Mesendoderm (in vitro differentiated cells): ENCODE measurements around the gene ZNF207.
"Not testable (repeated sequence)": the region's sequence is repeated elsewhere in the genome, so short reads cannot be mapped to it uniquely, and the experiment has no call there.

Experiments used
- DNase-seq: peaks from one replicate; pipeline ENCODE4 v3.0.0; 2013
- H2AK5ac ChIP-seq: 2 replicates; pipeline ENCODE4 v1.6.1; 2013; ENCODE audit warnings: low read length, inconsistent platforms
- H2BK120ac ChIP-seq: 2 replicates; pipeline ENCODE4 v1.6.1; 2013; ENCODE audit warnings: low read depth, mild to moderate bottlenecking, low read length, moderate library complexity, mixed read lengths
- H2BK15ac ChIP-seq: replicated peaks from 2 replicates; pipeline ENCODE4 v1.6.1; 2013; ENCODE audit warnings: low read depth, mild to moderate bottlenecking, moderate library complexity
- H2BK5ac ChIP-seq: 2 replicates; pipeline ENCODE4 v1.6.1; 2013; ENCODE audit warnings: low read length, inconsistent platforms
- H3K18ac ChIP-seq: 2 replicates; pipeline ENCODE4 v1.6.1; 2013; ENCODE audit warnings: mild to moderate bottlenecking, low read length, mixed read lengths
- H3K23ac ChIP-seq: one replicate; pipeline ENCODE4 v1.6.1; 2013; ENCODE audit warnings: low read length
- H3K27ac ChIP-seq: 2 replicates; pipeline ENCODE4 v1.5.1; 2013; ENCODE audit warnings: low read depth, mild to moderate bottlenecking, inconsistent platforms, low read length, moderate library complexity
- H3K27me3 ChIP-seq: 2 replicates; pipeline ENCODE4 v1.6.1; 2013; ENCODE audit warnings: low read length, control low read depth, mild to moderate bottlenecking, inconsistent platforms; ENCODE audit not compliant: insufficient read depth, poor library complexity
- H3K36me3 ChIP-seq: 2 replicates; pipeline ENCODE4 v1.6.1; 2013; ENCODE audit warnings: low read length, inconsistent platforms; ENCODE audit not compliant: control insufficient read depth, insufficient read depth
- H3K4ac ChIP-seq: one replicate; pipeline ENCODE4 v1.6.1; 2013; ENCODE audit warnings: low read depth, mild to moderate bottlenecking, low read length, moderate library complexity
- H3K4me1 ChIP-seq: 2 replicates; pipeline ENCODE4 v1.6.1; 2013; ENCODE audit warnings: low read depth, low read length, inconsistent platforms; ENCODE audit not compliant: control insufficient read depth
- H3K4me2 ChIP-seq: 2 replicates; pipeline ENCODE4 v1.6.1; 2013; ENCODE audit warnings: low read length
- H3K4me3 ChIP-seq: 2 replicates; pipeline ENCODE4 v1.5.1; 2013; ENCODE audit warnings: mild to moderate bottlenecking, low read length
- H3K56ac ChIP-seq: one replicate; pipeline ENCODE4 v1.6.1; 2013; ENCODE audit warnings: low read length
- H3K79me1 ChIP-seq: 2 replicates; pipeline ENCODE4 v1.6.1; 2013; ENCODE audit warnings: low read length, inconsistent platforms
- H3K79me2 ChIP-seq: 2 replicates; pipeline ENCODE4 v1.6.1; 2013; ENCODE audit warnings: mild to moderate bottlenecking, low read length; ENCODE audit not compliant: control insufficient read depth, insufficient read depth
- H3K9ac ChIP-seq: 2 replicates; pipeline ENCODE4 v1.6.1; 2013; ENCODE audit warnings: low read length, inconsistent platforms
- H4K5ac ChIP-seq: one replicate; pipeline ENCODE4 v1.6.1; 2013; ENCODE audit warnings: low read length
- H4K8ac ChIP-seq: one replicate; pipeline ENCODE4 v1.6.1; 2013; ENCODE audit warnings: low read depth, mild to moderate bottlenecking, control low read depth, low read length, moderate library complexity
- WGBS: extraction: QIAGEN DNeasy Blood & Tissue Kit; methylation state at CpG from one replicate; pipeline ENCODE4 v1.1.7; 2013; ENCODE audit warnings: low lambda C conversion rate, missing lambda C conversion rate; ENCODE audit not compliant: insufficient coverage; ENCODE audit errors: extremely low coverage; 5-methylcytosine and 5-hydroxymethylcytosine counted together

ZNF207 gene

DNA sequence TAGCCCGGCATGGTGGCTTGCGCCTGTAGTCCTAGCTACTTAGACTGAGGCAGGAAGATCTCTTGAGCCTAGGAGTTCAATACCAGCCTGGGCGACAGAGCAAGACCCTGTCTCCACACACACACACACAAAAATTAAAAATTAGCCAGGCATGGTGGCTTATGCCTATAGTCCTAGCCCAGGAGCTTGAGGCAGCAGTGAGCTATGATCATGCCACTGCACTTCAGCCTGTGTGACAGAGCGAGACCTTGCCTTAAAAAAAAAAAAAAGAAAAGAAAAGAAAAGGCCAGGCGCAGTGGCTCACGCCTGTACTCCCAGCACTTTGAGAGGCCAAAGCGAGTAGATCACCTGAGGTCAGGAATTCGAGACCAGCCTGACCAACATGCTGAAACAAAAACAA, 31.9 kb upstream of the ZNF207 start:
- no peaks in the 10 kb centered on the region for H3K79me1 ChIP-seq
- no peak overlapping the region for H2BK120ac ChIP-seq
- H3K23ac ChIP-seq, result no peak overlapping the region
- H4K8ac ChIP-seq, result no peak overlapping the region
- H2BK15ac ChIP-seq, result no peak overlapping the region
- no peaks in the 10 kb centered on the region for H3K4me1 ChIP-seq
- H3K27me3 ChIP-seq, result no peaks in the 10 kb centered on the region
- no peak overlapping the region for H3K4ac ChIP-seq
- H3K56ac ChIP-seq, result no peak overlapping the region
- no peak overlapping the region for H3K18ac ChIP-seq
- no peak overlapping the region for H4K5ac ChIP-seq
- no peak overlapping the region for H3K4me3 ChIP-seq
- no peak overlapping the region for H3K4me2 ChIP-seq
- no peak overlapping the region for H2AK5ac ChIP-seq
- H3K27ac ChIP-seq, result no peak overlapping the region
- no CpG with 5 or more reads among the region's 8 CpGs for WGBS
- no peak overlapping the region for H2BK5ac ChIP-seq
- DNase-seq, result no peak
- H3K36me3 ChIP-seq, result no peaks in the 10 kb centered on the region
- no peaks in the 10 kb centered on the region for H3K79me2 ChIP-seq
- H3K9ac ChIP-seq, result no peak overlapping the region

DNA sequence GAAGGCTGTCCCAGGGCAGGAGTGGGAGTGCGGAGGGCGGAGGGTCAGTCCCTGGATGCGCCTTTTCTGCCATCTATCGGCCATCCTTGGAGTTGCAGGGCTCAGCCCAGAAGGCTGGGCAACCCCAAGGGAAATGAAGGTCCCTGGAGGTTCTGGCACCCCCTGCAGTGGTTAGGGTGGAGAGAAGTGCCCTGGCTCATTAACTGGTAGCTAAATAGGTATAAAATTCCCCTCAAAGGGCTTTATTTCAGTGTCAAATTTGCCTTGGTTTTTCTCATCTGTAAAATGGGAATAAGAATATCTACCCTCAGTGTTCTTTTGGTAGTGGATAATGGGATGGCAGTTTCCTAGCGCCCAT, 30.4 kb upstream of the ZNF207 start:
- Histone ChIP-seq H3K4me1 (no peaks in the 10 kb centered on the region), H3K4me2 (no peak overlapping the region), H3K27ac (no peak overlapping the region), H3K27me3 (no peaks in the 10 kb centered on the region), H3K56ac (no peak overlapping the region), H3K9ac (no peak overlapping the region), H3K79me2 (no peaks in the 10 kb centered on the region), H3K4me3 (no peak overlapping the region), H3K36me3 (no peaks in the 10 kb centered on the region), H2BK15ac (no peak overlapping the region), H4K8ac (no peak overlapping the region), H3K23ac (no peak overlapping the region), H4K5ac (no peak overlapping the region), H2BK120ac (no peak overlapping the region), H3K4ac (no peak overlapping the region), H2AK5ac (no peak overlapping the region), H3K79me1 (no peaks in the 10 kb centered on the region), H3K18ac (no peak overlapping the region), H2BK5ac (no peak overlapping the region)
- DNase-seq, result peak; percentile 79
- WGBS, result no CpG with 5 or more reads among the region's 5 CpGs

DNA sequence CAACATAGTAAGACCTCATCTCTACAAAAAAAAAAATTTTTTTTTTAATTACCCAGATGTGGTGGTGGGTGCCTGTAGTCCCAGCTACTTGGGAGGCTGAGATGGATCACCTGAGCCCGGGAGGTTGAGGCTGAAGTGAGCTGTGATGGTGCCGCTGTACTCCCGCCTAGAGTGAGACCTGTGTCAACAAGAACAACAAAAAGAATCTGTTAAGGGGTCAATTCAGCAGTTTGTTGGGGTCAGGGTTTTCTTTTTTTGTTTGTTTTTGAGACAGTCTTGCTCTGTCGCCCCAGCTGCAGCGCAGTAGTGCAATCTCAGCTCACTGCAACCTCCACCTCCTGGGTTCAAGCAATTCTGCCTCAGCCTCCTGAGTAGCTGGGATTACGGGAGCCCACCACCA, 29.9 kb upstream of the ZNF207 start:
- H2BK120ac ChIP-seq, H3K79me2 ChIP-seq, H2BK15ac ChIP-seq, H3K27me3 ChIP-seq, H3K4ac ChIP-seq, H3K27ac ChIP-seq, H3K36me3 ChIP-seq, H3K56ac ChIP-seq, H3K79me1 ChIP-seq, H4K8ac ChIP-seq, DNase-seq, H3K9ac ChIP-seq, H3K18ac ChIP-seq, H2BK5ac ChIP-seq, H3K4me3 ChIP-seq, H3K23ac ChIP-seq, H3K4me1 ChIP-seq, H2AK5ac ChIP-seq, H4K5ac ChIP-seq, H3K4me2 ChIP-seq: not testable (repeated sequence)
- no CpG with 5 or more reads among the region's 6 CpGs for WGBS

GRCh38 chr17:32320847-32321246, 29.1 kb upstream of the ZNF207 start:
- H3K27me3 ChIP-seq, result no peaks in the 10 kb centered on the region
- no peak overlapping the region for H3K18ac ChIP-seq
- no peaks in the 10 kb centered on the region for H3K4me1 ChIP-seq
- H3K27ac ChIP-seq, result no peak overlapping the region
- H3K4me3 ChIP-seq, result no peak overlapping the region
- H3K23ac ChIP-seq, result no peak overlapping the region
- H4K8ac ChIP-seq, result no peak overlapping the region
- H3K4ac ChIP-seq, result no peak overlapping the region
- no peaks in the 10 kb centered on the region for H3K79me1 ChIP-seq
- H3K56ac ChIP-seq, result no peak overlapping the region
- no peak overlapping the region for H2BK120ac ChIP-seq
- no peaks in the 10 kb centered on the region for H3K79me2 ChIP-seq
- no peak overlapping the region for H3K4me2 ChIP-seq
- no peak overlapping the region for H3K9ac ChIP-seq
- no peaks in the 10 kb centered on the region for H3K36me3 ChIP-seq
- no peak overlapping the region for H2BK15ac ChIP-seq
- no peak overlapping the region for H2BK5ac ChIP-seq
- WGBS, result no CpG with 5 or more reads among the region's 15 CpGs
- no peak for DNase-seq
- H4K5ac ChIP-seq, result no peak overlapping the region
- H2AK5ac ChIP-seq, result no peak overlapping the region

GRCh38 chr17:32323046-32323445, 26.9 kb upstream of the ZNF207 start:
- no peak overlapping the region for H2BK120ac ChIP-seq
- no peak overlapping the region for H3K23ac ChIP-seq
- H3K4me2 ChIP-seq, result no peak overlapping the region
- H3K79me1 ChIP-seq, result no peaks in the 10 kb centered on the region
- H3K4me3 ChIP-seq, result no peak overlapping the region
- no peaks in the 10 kb centered on the region for H3K79me2 ChIP-seq
- H3K18ac ChIP-seq, result no peak overlapping the region
- no peak overlapping the region for H4K5ac ChIP-seq
- no peak overlapping the region for H3K56ac ChIP-seq
- no peak overlapping the region for H2AK5ac ChIP-seq
- no peaks in the 10 kb centered on the region for H3K4me1 ChIP-seq
- no peak overlapping the region for H3K9ac ChIP-seq
- DNase-seq, result no peak
- no peak overlapping the region for H2BK15ac ChIP-seq
- H2BK5ac ChIP-seq, result no peak overlapping the region
- no CpG with 5 or more reads among the region's 10 CpGs for WGBS
- no peaks in the 10 kb centered on the region for H3K27me3 ChIP-seq
- no peak overlapping the region for H3K4ac ChIP-seq
- no peak overlapping the region for H4K8ac ChIP-seq
- H3K27ac ChIP-seq, result no peak overlapping the region
- no peaks in the 10 kb centered on the region for H3K36me3 ChIP-seq

GRCh38 chr17:32323811-32324491, 26.0 kb upstream of the ZNF207 start:
- no peak overlapping the region for H3K4ac ChIP-seq
- H4K5ac ChIP-seq, result no peak overlapping the region
- H3K56ac ChIP-seq, result no peak overlapping the region
- H3K27me3 ChIP-seq, result no peaks in the 10 kb centered on the region
- no peak overlapping the region for H2BK15ac ChIP-seq
- H3K27ac ChIP-seq, result no peak overlapping the region
- no peak for DNase-seq
- H2AK5ac ChIP-seq, result no peak overlapping the region
- no peaks in the 10 kb centered on the region for H3K79me2 ChIP-seq
- H3K23ac ChIP-seq, result no peak overlapping the region
- no peak overlapping the region for H3K9ac ChIP-seq
- whole genome bisulfite sequencing, result no CpG with 5 or more reads among the region's 11 CpGs
- no peak overlapping the region for H2BK5ac ChIP-seq
- H3K18ac ChIP-seq, result no peak overlapping the region
- H3K4me3 ChIP-seq, result no peak overlapping the region
- no peaks in the 10 kb centered on the region for H3K79me1 ChIP-seq
- H2BK120ac ChIP-seq, result no peak overlapping the region
- H3K4me2 ChIP-seq, result no peak overlapping the region
- H4K8ac ChIP-seq, result no peak overlapping the region
- no peaks in the 10 kb centered on the region for H3K4me1 ChIP-seq
- no peaks in the 10 kb centered on the region for H3K36me3 ChIP-seq
